Measurements from ENCODE around the gene ASB7.

GRCh38 chr15:100663915-100664281, 61.5 kb downstream of the ASB7 start:
- TF ChIP-seq, protein P1, sequence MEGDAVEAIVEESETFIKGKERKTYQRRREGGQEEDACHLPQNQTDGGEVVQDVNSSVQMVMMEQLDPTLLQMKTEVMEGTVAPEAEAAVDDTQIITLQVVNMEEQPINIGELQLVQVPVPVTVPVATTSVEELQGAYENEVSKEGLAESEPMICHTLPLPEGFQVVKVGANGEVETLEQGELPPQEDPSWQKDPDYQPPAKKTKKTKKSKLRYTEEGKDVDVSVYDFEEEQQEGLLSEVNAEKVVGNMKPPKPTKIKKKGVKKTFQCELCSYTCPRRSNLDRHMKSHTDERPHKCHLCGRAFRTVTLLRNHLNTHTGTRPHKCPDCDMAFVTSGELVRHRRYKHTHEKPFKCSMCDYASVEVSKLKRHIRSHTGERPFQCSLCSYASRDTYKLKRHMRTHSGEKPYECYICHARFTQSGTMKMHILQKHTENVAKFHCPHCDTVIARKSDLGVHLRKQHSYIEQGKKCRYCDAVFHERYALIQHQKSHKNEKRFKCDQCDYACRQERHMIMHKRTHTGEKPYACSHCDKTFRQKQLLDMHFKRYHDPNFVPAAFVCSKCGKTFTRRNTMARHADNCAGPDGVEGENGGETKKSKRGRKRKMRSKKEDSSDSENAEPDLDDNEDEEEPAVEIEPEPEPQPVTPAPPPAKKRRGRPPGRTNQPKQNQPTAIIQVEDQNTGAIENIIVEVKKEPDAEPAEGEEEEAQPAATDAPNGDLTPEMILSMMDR (conservative IDR thresholded peaks at IDR 0.05 in 1 of 2, IDR thresholded peaks at IDR 0.05 in 1 of 2; ENCODE audit: low read depth in 1 of 2, low read length in 2 of 2): no peak
- no peak for TF ChIP-seq EZH2 (IDR thresholded peaks at IDR 0.05; ENCODE audit: low read length, missing control alignments)
